ENCODE data around the gene JAZF1.
A peak's percentile ranks its signal among the peaks of the same experiment; 100 is the strongest.

Gene JAZF1

GRCh38 chr7:27944643-27945042, 236.0 kb downstream of the JAZF1 start:
- H3K27ac ChIP-seq, result no peak overlapping the region

GRCh38 chr7:27943241-27943640, 237.4 kb downstream of the JAZF1 start:
- TF ChIP-seq CTCF (conservative IDR thresholded peaks at IDR 0.05), result no peak
- no peak overlapping the region for H3K27ac ChIP-seq

More at GRCh38 chr7:27944643-27945042, 236.0 kb downstream of the JAZF1 start:
- TF ChIP-seq CTCF (conservative IDR thresholded peaks at IDR 0.05), result no peak

GRCh38 chr7:27942711-27943110, 237.9 kb downstream of the JAZF1 start:
- no peak for TF ChIP-seq CTCF (conservative IDR thresholded peaks at IDR 0.05)
- H3K27ac ChIP-seq, result no peak overlapping the region

- TF ChIP-seq CTCF (conservative IDR thresholded peaks at IDR 0.05), result no peak
- no peak overlapping the region for H3K27ac ChIP-seq
Observed at GRCh38 chr7:27941522-27941921, 239.1 kb downstream of the JAZF1 start.

- no peak overlapping the region for H3K27ac ChIP-seq
- TF ChIP-seq CTCF (conservative IDR thresholded peaks at IDR 0.05), result no peak
Observed at GRCh38 chr7:27940341-27940740, 240.3 kb downstream of the JAZF1 start.

GRCh38 chr7:27939893-27940292, 240.7 kb downstream of the JAZF1 start:
- no peak overlapping the region for H3K27ac ChIP-seq
- TF ChIP-seq CTCF (conservative IDR thresholded peaks at IDR 0.05), result no peak

GRCh38 chr7:27936768-27937102, 243.9 kb downstream of the JAZF1 start:
- TF ChIP-seq CTCF (conservative IDR thresholded peaks at IDR 0.05), result no peak
- peak overlapping the region; percentile 92 for H3K27ac ChIP-seq
